Spleen (tissue), 11 donors: ENCODE results near the gene VPS18. TPM values are rescaled to one million over a fixed set of nuclear protein-coding genes. Genes with fewer than 3 reads are reported as not detected.

ENCODE experiments used
- DNase-seq: peaks from one replicate; pipeline ENCODE4 v3.0.0-alpha.2; 2020
- H3K27ac ChIP-seq, 8 donors: fragments of 200-600 bp; sonication (generic) in 7 of 8; 1 replicate in 4 of 8; 2 replicates in 4 of 8; pipeline versions ENCODE4 v1.5.0 to v1.8.0; 2016 to 2021; ENCODE audit warnings: inconsistent platforms in 4 of 8, mild to moderate bottlenecking in 4 of 8, moderate library complexity in 1 of 8
- H3K27me3 ChIP-seq, 7 donors: fragments of 200-600 bp; sonication (generic) in 6 of 7; replicated peaks in 1 of 7; 1 replicate in 4 of 7; 2 replicates in 3 of 7; pipeline versions ENCODE4 v1.5.0 to v1.8.0; 2016 to 2021; ENCODE audit warnings: inconsistent platforms in 3 of 7, mild to moderate bottlenecking in 1 of 7
- H3K36me3 ChIP-seq, 6 donors: fragments of 200-600 bp; sonication (generic) in 5 of 6; 1 replicate in 4 of 6; 2 replicates in 2 of 6; pipeline versions ENCODE4 v1.5.0 to v1.8.0; 2016 to 2021; ENCODE audit warnings: inconsistent platforms in 2 of 6
- H3K4me1 ChIP-seq, 6 donors: fragments of 200-600 bp; sonication (generic) in 5 of 6; 1 replicate in 3 of 6; 2 replicates in 3 of 6; pipeline versions ENCODE4 v1.5.0 to v1.8.0; 2016 to 2021; ENCODE audit warnings: inconsistent platforms in 3 of 6
- H3K4me3 ChIP-seq, 8 donors: fragments of 200-600 bp; sonication (generic) in 7 of 8; 1 replicate in 4 of 8; 2 replicates in 4 of 8; pipeline versions ENCODE4 v1.5.0 to v1.8.0; 2016 to 2021; ENCODE audit warnings: inconsistent platforms in 4 of 8, mild to moderate bottlenecking in 4 of 8, moderate library complexity in 2 of 8
- H3K9me3 ChIP-seq, 8 donors: fragments of 200-600 bp; sonication (generic) in 7 of 8; 1 replicate in 4 of 8; 2 replicates in 4 of 8; pipeline versions ENCODE4 v1.5.0 to v1.8.0; 2016 to 2021; ENCODE audit warnings: inconsistent platforms in 4 of 8
- CTCF ChIP-seq, 11 experiments: fragments of 200-600 bp in 7 of 11; fragments of 450-650 bp in 4 of 11; sonication (generic) in 4 of 11; IDR thresholded peaks in 8 of 11; conservative IDR thresholded peaks in 3 of 11; 1 replicate in 7 of 11; 2 replicates in 4 of 11; pipeline versions ENCODE4 v1.4.0 to v1.8.0; 2016 to 2021; ENCODE audit warnings: antibody characterized with exemption in 11 of 11, inconsistent platforms in 4 of 11, mild to moderate bottlenecking in 1 of 11
- POLR2A ChIP-seq, 3 donors: fragments of 450-650 bp; IDR thresholded peaks; one replicate each; pipeline ENCODE4 v1.5.1; 2017; ENCODE audit warnings: antibody characterized with exemption in 3 of 3, mild to moderate bottlenecking in 1 of 3
- POLR2AphosphoS5 ChIP-seq, 3 donors: sonication (generic); formaldehyde crosslinking; IDR thresholded peaks; one replicate each; pipeline ENCODE4 v1.5.1; 2017; ENCODE audit warnings: antibody characterized with exemption in 3 of 3
- WGBS, 5 donors: extraction: QIAGEN DNeasy Blood & Tissue Kit in 3 of 5; methylation state at CpG; one replicate each; pipeline versions ENCODE4 v1.1.5 to v1.1.7; 2013 to 2018; 5-methylcytosine and 5-hydroxymethylcytosine counted together
- intact Hi-C: fragments of 100-400 bp; cut with DNase I; formaldehyde crosslinking; loops from one replicate; pipeline ENCODE4 v1.15.0; 2023; ENCODE audit warnings: low total_unique reads
- polyA plus RNA-seq, 3 donors: library from polyadenylated mRNA; stranded (reverse); fragments of 200-250 nt; gene quantifications; one replicate each; pipeline ENCODE4 v1.2.1, GENCODE V29; 2013
- total RNA-seq, 7 donors: library from RNA; depleted of rRNA in 3 of 7; stranded (reverse); fragments of >200 nt in 3 of 7; fragmentation: NEBNext Ultra II Directional in 4 of 7; extraction: Animal tissue kit (Norgen Biotek cat#: 25700) in 4 of 7; gene quantifications; one replicate each; pipeline versions ENCODE4 v1.1.0 to v1.2.1, GENCODE V29; 2016 to 2021
- donor health status: healthy with polysubstance abuse.
- donor health status: DM: no; HTN: no; CAD: no; lungs with moderate emphysema.
- donor health status: DM: no; HTN: no; CAD: no.
- donor health status: Bipolar disorder and iron deficiency.
- donor health status: healthy.
- donor health status: DM: no; HTN: no; CAD: no.
- donor health status: DM: yes; HTN: yes; CAD: no.

Gene VPS18
- total and polyA plus RNA-seq, 10 donors: 7.2 to 29.1 (median 22.3) TPM

- WGBS, 5 donors: 82 to 87% (median 83%) methylated on average over 13 of the region's 13 CpGs
- DNase-seq: peak; percentile 64
- intact Hi-C loops: no loop called here
- H3K27ac ChIP-seq: no peak overlapping the region
- peaks cover 0 to 21% (median 12%) of the 10 kb centered on the region in 6 donors for H3K4me1 ChIP-seq
- H3K27me3 ChIP-seq: no peaks in the 10 kb centered on the region
- H3K4me3 ChIP-seq: no peak overlapping the region
- no peak for TF ChIP-seq POLR2AphosphoS5 (IDR thresholded peaks at IDR 0.05)
- no peak for TF ChIP-seq CTCF (IDR thresholded peaks at IDR 0.05 in 8 of 11, conservative IDR thresholded peaks at IDR 0.05 in 3 of 11)
- no peak for TF ChIP-seq POLR2A (IDR thresholded peaks at IDR 0.05)
- H3K9me3 ChIP-seq: no peaks in the 10 kb centered on the region
- H3K36me3 ChIP-seq: peaks cover 0 to 43% (median 5%) of the 10 kb centered on the region in 6 donors
Measured at GRCh38 chr15:40855706-40856234, 38.5 kb upstream of the VPS18 start.

- Histone ChIP-seq H3K9me3 (no peaks in the 10 kb centered on the region), H3K36me3 (peaks cover 0 to 43% (median 5%) of the 10 kb centered on the region in 6 donors), H3K27me3 (no peaks in the 10 kb centered on the region), H3K4me1 (peaks cover 0 to 21% (median 12%) of the 10 kb centered on the region in 6 donors), H3K4me3 (no peak overlapping the region), H3K27ac (no peak overlapping the region)
- no peak for TF ChIP-seq CTCF (IDR thresholded peaks at IDR 0.05 in 8 of 11, conservative IDR thresholded peaks at IDR 0.05 in 3 of 11)
- TF ChIP-seq POLR2AphosphoS5 (IDR thresholded peaks at IDR 0.05): no peak
- no peak for TF ChIP-seq POLR2A (IDR thresholded peaks at IDR 0.05)
- DNase-seq: peak; percentile 67
- 70 to 84% (median 78%) methylated on average over 7 to 8 of the region's 8 CpGs for WGBS, 5 donors
- intact Hi-C loops: no loop called here
Measured at GRCh38 chr15:40856746-40857145, 37.5 kb upstream of the VPS18 start.

- Histone ChIP-seq H3K27ac (no peak overlapping the region), H3K9me3 (no peaks in the 10 kb centered on the region), H3K4me1 (peaks cover 0 to 21% (median 12%) of the 10 kb centered on the region in 6 donors), H3K4me3 (no peak overlapping the region), H3K36me3 (peaks cover 0 to 43% (median 5%) of the 10 kb centered on the region in 6 donors), H3K27me3 (no peaks in the 10 kb centered on the region)
- peak; percentile 93 for DNase-seq
- TF ChIP-seq CTCF (IDR thresholded peaks at IDR 0.05 in 8 of 11, conservative IDR thresholded peaks at IDR 0.05 in 3 of 11): peak; percentile 85 to 97 (median 93)
- TF ChIP-seq POLR2A (IDR thresholded peaks at IDR 0.05): no peak
- peak in 2 of 3 donors; percentile 10 to 40 for TF ChIP-seq POLR2AphosphoS5 (IDR thresholded peaks at IDR 0.05)
- WGBS, 5 donors: 39 to 56% (median 44%) methylated on average over 9 to 15 of the region's 15 CpGs
- intact Hi-C loops: loop anchor here (2.0 kb wide), 1 partner anchor 33 kb away; no protein-coding TSS in a partner anchor
Measured at GRCh38 chr15:40857601-40858341, 36.5 kb upstream of the VPS18 start.

- DNase-seq: no peak
- intact Hi-C loops: loop anchor here (2.0 kb wide), 1 partner anchor 32 kb away; no protein-coding TSS in a partner anchor
- 66 to 82% (median 78%) methylated on average over 10 of the region's 10 CpGs for WGBS, 5 donors
- H3K4me1 ChIP-seq: peaks cover 0 to 21% (median 12%) of the 10 kb centered on the region in 6 donors
- TF ChIP-seq POLR2AphosphoS5 (IDR thresholded peaks at IDR 0.05) (no peak), CTCF (IDR thresholded peaks at IDR 0.05 in 8 of 11, conservative IDR thresholded peaks at IDR 0.05 in 3 of 11) (no peak), POLR2A (IDR thresholded peaks at IDR 0.05) (no peak)
- H3K4me3 ChIP-seq: no peak overlapping the region
- peaks cover 0 to 33% (median 2%) of the 10 kb centered on the region in 6 donors for H3K36me3 ChIP-seq
- H3K27me3 ChIP-seq: peaks cover 0 to 3% (median 0%) of the 10 kb centered on the region in 7 donors
- no peaks in the 10 kb centered on the region for H3K9me3 ChIP-seq
- H3K27ac ChIP-seq: no peak overlapping the region
Measured at GRCh38 chr15:40858706-40859105, 35.5 kb upstream of the VPS18 start.
